ENCODE data around the gene KRT80. TPM values are rescaled to one million over a fixed set of nuclear protein-coding genes. Genes with fewer than 3 reads are reported as not detected.
"Not testable (repeated sequence)": the region's sequence is repeated elsewhere in the genome, so short reads cannot be mapped to it uniquely, and the experiment has no call there.

The KRT80 gene
- polyA plus RNA-seq (2011; rRNA removed) (2.1 and 2.3 TPM in 2 replicates), polyA minus RNA-seq (2011; rRNA and poly(A)+ RNA removed) (2.2 and 2.3 TPM in 2 replicates)

DNA sequence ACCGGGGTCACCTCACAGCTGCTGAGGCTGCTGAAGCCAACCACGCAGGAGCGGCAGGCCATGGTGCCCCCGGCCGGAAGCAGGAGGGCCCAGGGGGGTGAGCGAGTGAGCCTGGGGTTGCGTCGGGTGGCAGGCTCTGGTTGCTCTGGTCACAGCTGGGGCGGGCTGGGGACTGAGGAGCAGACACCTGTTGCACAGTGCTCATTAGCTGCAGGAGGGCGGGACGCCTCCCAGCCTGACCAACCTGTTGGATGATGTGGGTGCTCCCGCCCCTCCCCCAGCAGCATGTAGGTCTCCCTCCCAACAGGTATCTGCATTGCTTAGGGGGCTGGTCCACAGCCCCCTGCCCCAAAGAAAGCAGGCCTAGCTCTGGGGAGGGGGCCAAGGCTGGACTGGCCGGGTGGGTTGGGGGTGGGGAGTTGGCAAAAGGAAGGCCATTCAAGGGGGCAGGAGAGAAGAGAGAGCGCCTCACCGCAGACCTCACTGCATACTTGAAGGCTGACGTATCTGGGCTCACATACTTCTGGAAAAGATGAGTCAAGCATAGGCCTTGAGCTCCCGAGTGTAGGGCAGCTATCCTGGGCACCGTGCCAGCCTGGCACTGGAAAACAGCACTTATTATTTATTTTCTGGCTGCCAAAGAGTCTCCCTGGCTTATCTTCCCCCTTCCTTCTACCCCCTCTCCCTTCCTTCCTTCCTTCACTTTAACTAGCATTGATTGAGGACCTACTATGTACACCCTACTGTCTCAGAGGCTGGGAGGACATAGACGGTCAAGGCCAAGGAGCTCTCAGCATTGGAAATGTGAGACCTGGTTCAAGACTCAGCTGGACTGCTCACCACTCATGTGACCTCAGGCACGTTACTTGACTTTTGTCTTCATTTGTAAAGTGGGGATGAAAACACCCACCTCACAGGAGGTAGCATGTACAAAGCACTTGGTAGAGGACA is at the start of gene KRT80:
Gene KRT80 (minus strand): TSS at position 174 of the 951 bp plus-strand sequence. CDS start 112 bp downstream, at position 62.
- Histone ChIP-seq H3K4me3 (ENCODE audit: low read depth, low read length) (no peak within 1 kb of the TSS), H3K9me3 (ENCODE audit: control insufficient read depth, insufficient read depth, low read length) (no peaks in the 10 kb centered on the region; the same call in 1 of the 2 replicates), H3K27ac (ENCODE audit: low read depth, low read length) (peak within 1 kb of the TSS; percentile 85), H3K27me3 (ENCODE audit: control insufficient read depth, insufficient read depth, low read length) (no peaks in the 10 kb centered on the region)
- CTCF ChIA-PET: interaction anchor here (0.6 to 1.2 kb wide), 6 partner anchors 10 to 87 kb away, joined by 3 to 8 read pairs (median 4); no protein-coding TSS in a partner anchor
- TF ChIP-seq, protein P1, sequence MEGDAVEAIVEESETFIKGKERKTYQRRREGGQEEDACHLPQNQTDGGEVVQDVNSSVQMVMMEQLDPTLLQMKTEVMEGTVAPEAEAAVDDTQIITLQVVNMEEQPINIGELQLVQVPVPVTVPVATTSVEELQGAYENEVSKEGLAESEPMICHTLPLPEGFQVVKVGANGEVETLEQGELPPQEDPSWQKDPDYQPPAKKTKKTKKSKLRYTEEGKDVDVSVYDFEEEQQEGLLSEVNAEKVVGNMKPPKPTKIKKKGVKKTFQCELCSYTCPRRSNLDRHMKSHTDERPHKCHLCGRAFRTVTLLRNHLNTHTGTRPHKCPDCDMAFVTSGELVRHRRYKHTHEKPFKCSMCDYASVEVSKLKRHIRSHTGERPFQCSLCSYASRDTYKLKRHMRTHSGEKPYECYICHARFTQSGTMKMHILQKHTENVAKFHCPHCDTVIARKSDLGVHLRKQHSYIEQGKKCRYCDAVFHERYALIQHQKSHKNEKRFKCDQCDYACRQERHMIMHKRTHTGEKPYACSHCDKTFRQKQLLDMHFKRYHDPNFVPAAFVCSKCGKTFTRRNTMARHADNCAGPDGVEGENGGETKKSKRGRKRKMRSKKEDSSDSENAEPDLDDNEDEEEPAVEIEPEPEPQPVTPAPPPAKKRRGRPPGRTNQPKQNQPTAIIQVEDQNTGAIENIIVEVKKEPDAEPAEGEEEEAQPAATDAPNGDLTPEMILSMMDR (IDR thresholded peaks at IDR 0.05; ENCODE audit: low read depth, low read length): no peak
- POLR2A ChIA-PET: interaction anchor here (0.5 to 2.6 kb wide), 9 partner anchors 9 to 795 kb away, joined by 3 to 17 read pairs (median 5); no protein-coding TSS in a partner anchor
- DNase-seq (ENCODE audit: low read depth, low spot score): peak; percentile 95

DNA sequence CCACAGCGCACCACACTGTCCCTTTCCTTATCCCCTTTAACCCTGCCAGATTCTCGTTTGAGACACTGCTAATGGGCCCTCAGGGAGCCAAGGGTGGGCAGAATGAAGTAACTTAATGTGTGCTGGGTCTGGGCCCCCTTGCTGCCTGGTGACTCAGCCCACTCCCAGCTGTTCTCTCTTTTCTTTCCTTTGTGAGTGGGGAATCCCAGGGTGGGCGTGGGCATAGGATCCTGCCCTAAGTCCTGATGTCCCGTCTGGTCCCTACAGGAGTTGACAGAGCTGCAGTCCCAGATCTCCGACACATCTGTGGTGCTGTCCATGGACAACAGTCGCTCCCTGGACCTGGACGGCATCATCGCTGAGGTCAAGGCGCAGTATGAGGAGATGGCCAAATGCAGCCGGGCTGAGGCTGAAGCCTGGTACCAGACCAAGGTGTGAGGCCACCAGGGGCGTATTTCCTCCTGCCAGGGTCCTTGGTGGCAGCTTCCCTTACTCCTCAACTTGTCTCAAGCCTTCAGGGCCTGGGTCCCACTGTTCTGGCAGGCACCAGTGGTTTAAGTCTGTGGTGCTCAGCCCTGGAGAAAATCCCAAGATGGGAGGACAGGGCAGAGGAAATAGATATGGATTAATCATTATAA is 49.5 kb upstream of the KRT80 start:
- POLR2A ChIA-PET: no interaction called here
- H3K4me3 ChIP-seq (ENCODE audit: low read depth, low read length): no peak overlapping the region
- no peak overlapping the region for H3K27ac ChIP-seq (ENCODE audit: low read depth, low read length)
- no peak for DNase-seq (ENCODE audit: low read depth, low spot score)
- no peaks in the 10 kb centered on the region for H3K9me3 ChIP-seq (ENCODE audit: control insufficient read depth, insufficient read depth, low read length)
- TF ChIP-seq, protein P1 (IDR thresholded peaks at IDR 0.05; ENCODE audit: low read depth, low read length): no peak
- CTCF ChIA-PET: interaction anchor here (1.0 kb wide), 1 partner anchor 37 kb away, joined by 4 read pairs; no protein-coding TSS in a partner anchor
- H3K27me3 ChIP-seq (ENCODE audit: control insufficient read depth, insufficient read depth, low read length): no peaks in the 10 kb centered on the region

GRCh38 chr12:52240247-52240646 is 48.4 kb upstream of the KRT80 start:
- POLR2A ChIA-PET; H3K27ac ChIP-seq (ENCODE audit: low read depth, low read length); CTCF ChIA-PET; H3K4me3 ChIP-seq (ENCODE audit: low read depth, low read length); H3K27me3 ChIP-seq (ENCODE audit: control insufficient read depth, insufficient read depth, low read length); DNase-seq (ENCODE audit: low read depth, low spot score); H3K9me3 ChIP-seq (ENCODE audit: control insufficient read depth, insufficient read depth, low read length): not testable (repeated sequence)

DNA sequence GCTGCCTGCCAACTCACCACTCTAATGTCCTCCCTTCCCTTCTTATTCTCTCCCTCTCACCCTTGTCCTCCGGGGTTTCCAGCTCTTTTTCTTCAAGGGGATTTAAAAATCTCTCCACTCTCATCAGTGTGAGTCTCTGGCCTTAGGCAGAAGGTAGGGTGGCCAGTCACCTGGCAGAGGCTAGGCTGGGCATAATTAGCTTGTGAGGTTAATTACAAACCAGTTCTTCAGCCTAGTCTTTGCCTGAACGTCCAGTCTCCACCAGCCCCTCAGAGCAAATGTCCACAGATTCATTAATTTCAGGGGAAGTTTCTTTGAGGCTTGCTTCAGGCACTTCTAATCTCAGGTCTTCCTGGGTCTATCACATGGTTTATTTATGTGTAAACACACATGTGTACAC is 48.0 kb upstream of the KRT80 start:
- DNase-seq (ENCODE audit: low read depth, low spot score): no peak
- Histone ChIP-seq H3K9me3 (ENCODE audit: control insufficient read depth, insufficient read depth, low read length) (no peaks in the 10 kb centered on the region), H3K27me3 (ENCODE audit: control insufficient read depth, insufficient read depth, low read length) (no peaks in the 10 kb centered on the region), H3K27ac (ENCODE audit: low read depth, low read length) (no peak overlapping the region), H3K4me3 (ENCODE audit: low read depth, low read length) (no peak overlapping the region)
- ChIA-PET POLR2A (no interaction called here), CTCF (interaction anchor here (3.5 kb wide), 1 partner anchor 39 kb away, joined by 19 read pairs; no protein-coding TSS in a partner anchor)
- TF ChIP-seq, protein P1 (IDR thresholded peaks at IDR 0.05; ENCODE audit: low read depth, low read length): no peak

DNA sequence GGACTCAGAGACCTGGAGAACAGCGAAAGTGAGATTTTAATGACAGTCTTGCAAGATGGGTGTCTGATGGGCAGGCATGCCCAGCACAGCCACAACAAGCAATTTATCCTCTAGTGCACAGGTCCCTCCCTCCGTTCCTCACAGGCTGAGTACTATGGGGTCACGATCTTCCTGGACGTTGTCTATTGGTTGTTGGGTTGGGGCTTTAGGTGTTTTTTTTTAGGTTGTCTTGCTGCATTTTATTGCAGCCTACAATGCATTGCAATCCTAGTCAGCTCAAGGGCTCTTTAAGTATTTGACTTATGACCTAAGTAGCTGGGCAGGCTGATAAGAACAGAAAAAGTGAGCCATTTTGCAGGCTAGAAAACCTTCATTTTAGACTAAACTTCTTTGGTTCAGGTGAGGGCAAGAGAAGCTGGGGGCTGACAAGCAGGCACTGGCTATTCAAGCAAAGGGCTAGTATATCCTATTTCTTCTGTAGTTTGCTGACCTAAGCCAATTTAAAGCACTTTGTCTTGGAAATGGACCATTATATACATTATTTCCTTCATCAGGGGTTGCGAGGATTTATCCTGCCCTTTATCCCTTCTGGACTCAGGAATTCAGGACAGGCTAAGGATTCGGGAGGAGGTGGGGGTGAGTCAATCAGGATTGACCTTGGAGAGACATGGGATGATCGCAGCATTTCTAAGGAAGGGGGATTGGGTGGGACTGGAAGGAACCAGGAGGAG is 47.3 kb upstream of the KRT80 start:
- ChIA-PET CTCF (interaction anchor here (3.5 kb wide), 1 partner anchor 40 kb away, joined by 19 read pairs; no protein-coding TSS in a partner anchor), POLR2A (no interaction called here)
- H3K27me3 ChIP-seq (ENCODE audit: control insufficient read depth, insufficient read depth, low read length): no peaks in the 10 kb centered on the region
- TF ChIP-seq, protein P1 (IDR thresholded peaks at IDR 0.05; ENCODE audit: low read depth, low read length): no peak
- H3K4me3 ChIP-seq (ENCODE audit: low read depth, low read length): no peak overlapping the region
- H3K27ac ChIP-seq (ENCODE audit: low read depth, low read length): no peak overlapping the region
- no peak for DNase-seq (ENCODE audit: low read depth, low spot score)
- H3K9me3 ChIP-seq (ENCODE audit: control insufficient read depth, insufficient read depth, low read length): no peaks in the 10 kb centered on the region
